GM23248 (cell line): Measurements from ENCODE around the gene CADPS2. TPM values are rescaled to one million over a fixed set of nuclear protein-coding genes. Genes with fewer than 3 reads are reported as not detected.

ENCODE experiments used
- DNase-seq: peaks from one replicate; pipeline ENCODE4 v3.0.0-alpha.2; 2015
- H2AFZ ChIP-seq: fragments of 200-600 bp; sonication (generic); 2 replicates; pipeline ENCODE4 v1.6.1; 2016; ENCODE audit warnings: antibody characterized with exemption
- H3F3A ChIP-seq: fragments of 200-600 bp; sonication (generic); 2 replicates; pipeline ENCODE4 v1.6.1; 2016; ENCODE audit warnings: mild to moderate bottlenecking, antibody characterized with exemption, mixed run types; ENCODE audit not compliant: insufficient read depth
- H3K27ac ChIP-seq: fragments of 200-600 bp; sonication (generic); 2 replicates; pipeline ENCODE4 v1.5.1; 2016; ENCODE audit warnings: mild to moderate bottlenecking
- H3K27me3 ChIP-seq: fragments of 200-600 bp; sonication (generic); replicated peaks from 2 replicates; pipeline ENCODE4 v1.6.1; 2016; ENCODE audit warnings: mild to moderate bottlenecking; ENCODE audit not compliant: insufficient read depth
- H3K36me3 ChIP-seq: fragments of 200-600 bp; sonication (generic); 2 replicates; pipeline ENCODE4 v1.6.1; 2016; ENCODE audit warnings: low read depth, mild to moderate bottlenecking
- H3K4me1 ChIP-seq: fragments of 200-600 bp; sonication (generic); 2 replicates; pipeline ENCODE4 v1.6.1; 2016; ENCODE audit warnings: mild to moderate bottlenecking; ENCODE audit not compliant: insufficient read depth
- H3K4me2 ChIP-seq: fragments of 200-600 bp; sonication (generic); one replicate; pipeline ENCODE4 v1.6.1; 2016; ENCODE audit warnings: mild to moderate bottlenecking; ENCODE audit not compliant: unreplicated experiment
- H3K4me3 ChIP-seq: fragments of 200-600 bp; sonication (generic); 2 replicates; pipeline ENCODE4 v1.5.1; 2016; ENCODE audit warnings: mild to moderate bottlenecking
- H3K79me2 ChIP-seq: fragments of 200-600 bp; sonication (generic); 2 replicates; pipeline ENCODE4 v1.6.1; 2016; ENCODE audit warnings: mild to moderate bottlenecking; ENCODE audit not compliant: insufficient read depth
- H3K9ac ChIP-seq: fragments of 200-600 bp; sonication (generic); 2 replicates; pipeline ENCODE4 v1.6.1; 2016; ENCODE audit warnings: mild to moderate bottlenecking
- H3K9me2 ChIP-seq: fragments of 200-600 bp; sonication (generic); 2 replicates; pipeline ENCODE4 v1.6.1; 2016; ENCODE audit warnings: mixed run types, mild to moderate bottlenecking, moderate library complexity; ENCODE audit not compliant: insufficient read depth
- H3K9me3 ChIP-seq: fragments of 200-600 bp; sonication (generic); one replicate; pipeline ENCODE4 v1.6.1; 2017; ENCODE audit warnings: low read depth
- H4K20me1 ChIP-seq: fragments of 200-600 bp; sonication (generic); 2 replicates; pipeline ENCODE4 v1.6.0; 2016; ENCODE audit not compliant: insufficient read depth
- EZH2 ChIP-seq: fragments of 200-600 bp; sonication (generic); IDR thresholded peaks from 2 replicates; pipeline ENCODE4 v1.6.1; 2018; ENCODE audit warnings: antibody characterized with exemption, mild to moderate bottlenecking; ENCODE audit not compliant: insufficient read depth, poor library complexity, severe bottlenecking
- EZH2phosphoT487 ChIP-seq: fragments of 200-600 bp; sonication (generic); IDR thresholded peaks from 2 replicates; pipeline ENCODE4 v1.6.1; 2018; ENCODE audit warnings: antibody characterized with exemption, moderate library complexity, mild to moderate bottlenecking, low read depth; ENCODE audit not compliant: insufficient read depth
- WGBS, 2 experiments: methylation state at CpG; one replicate each; pipeline ENCODE4 v1.1.6; 2015 to 2017; ENCODE audit warnings: low lambda C conversion rate in 2 of 2, low coverage in 1 of 2; ENCODE audit errors: missing lambda C conversion rate in 2 of 2; 5-methylcytosine and 5-hydroxymethylcytosine counted together
- in situ Hi-C: fragments of 300-500 bp; cut with MboI; formaldehyde crosslinking; loops from 2 replicates; pipeline ENCODE4 v1.15.0; 2020
- polyA plus RNA-seq: library from polyadenylated mRNA; unstranded; fragments of >200 nt; fragmentation: Nextera tagmentation; extraction: Ambion mirVana; gene quantifications from 2 replicates; pipeline ENCODE4 v1.2.1, GENCODE V29; 2016
- total RNA-seq: library from RNA; depleted of rRNA; stranded (reverse); fragments of >200 nt; shearing (Covaris generic); gene quantifications from 2 replicates; pipeline ENCODE4 v1.2.3, GENCODE V29; 2014

Gene CADPS2
- total and polyA plus RNA-seq, 2 experiments from 2014 or later: 0.06 to 0.43 TPM

GRCh38 chr7:122520971-122521555 lies 365.2 kb downstream of the CADPS2 start:
- Histone ChIP-seq H3F3A (no peaks in the 10 kb centered on the region), H3K4me2 (no peak overlapping the region), H3K36me3 (no peaks in the 10 kb centered on the region), H3K4me1 (no peaks in the 10 kb centered on the region), H3K9me3 (no peaks in the 10 kb centered on the region), H3K79me2 (no peaks in the 10 kb centered on the region), H3K27ac (no peak overlapping the region), H4K20me1 (no peaks in the 10 kb centered on the region), H3K9me2 (no peaks in the 10 kb centered on the region), H3K27me3 (no peaks in the 10 kb centered on the region), H3K9ac (no peak overlapping the region), H3K4me3 (no peak overlapping the region), H2AFZ (no peak overlapping the region)
- TF ChIP-seq EZH2: no peak
- TF ChIP-seq EZH2phosphoT487: no peak
- no peak for DNase-seq
- in situ Hi-C loops: no loop called here
- WGBS, 2 experiments: 44 to 48% methylated on average over 5 of the region's 5 CpGs

- H3K4me2 ChIP-seq: no peak overlapping the region
- in situ Hi-C loops: no loop called here
- H3K27ac ChIP-seq: no peak overlapping the region
- no peaks in the 10 kb centered on the region for H3K9me2 ChIP-seq
- H3K9me3 ChIP-seq: no peaks in the 10 kb centered on the region
- no peaks in the 10 kb centered on the region for H3K27me3 ChIP-seq
- no peaks in the 10 kb centered on the region for H3K36me3 ChIP-seq
- no peaks in the 10 kb centered on the region for H4K20me1 ChIP-seq
- no peaks in the 10 kb centered on the region for H3K4me1 ChIP-seq
- WGBS, 2 experiments: 48 to 52% methylated on average over 4 of the region's 4 CpGs
- no peaks in the 10 kb centered on the region for H3K79me2 ChIP-seq
- TF ChIP-seq EZH2phosphoT487 (no peak), EZH2 (no peak)
- H3K9ac ChIP-seq: no peak overlapping the region
- no peak for DNase-seq
- H3K4me3 ChIP-seq: no peak overlapping the region
- H3F3A ChIP-seq: no peaks in the 10 kb centered on the region
- H2AFZ ChIP-seq: no peak overlapping the region
Observed at GRCh38 chr7:122518488-122518887, 367.8 kb downstream of the CADPS2 start.

- H4K20me1 ChIP-seq: no peaks in the 10 kb centered on the region
- TF ChIP-seq EZH2phosphoT487: no peak
- TF ChIP-seq EZH2: no peak
- no peaks in the 10 kb centered on the region for H3K9me3 ChIP-seq
- no peak for DNase-seq
- no peaks in the 10 kb centered on the region for H3F3A ChIP-seq
- no peak overlapping the region for H3K4me2 ChIP-seq
- H3K27ac ChIP-seq: no peak overlapping the region
- no peaks in the 10 kb centered on the region for H3K36me3 ChIP-seq
- no peak overlapping the region for H3K4me3 ChIP-seq
- no peaks in the 10 kb centered on the region for H3K9me2 ChIP-seq
- H3K79me2 ChIP-seq: no peaks in the 10 kb centered on the region
- H3K9ac ChIP-seq: no peak overlapping the region
- no peaks in the 10 kb centered on the region for H3K4me1 ChIP-seq
- in situ Hi-C loops: no loop called here
- 55 to 56% methylated on average over 1 of the region's 1 CpG for WGBS, 2 experiments
- no peaks in the 10 kb centered on the region for H3K27me3 ChIP-seq
- H2AFZ ChIP-seq: no peak overlapping the region
Observed at GRCh38 chr7:122517576-122517975, 368.7 kb downstream of the CADPS2 start.

GRCh38 chr7:122515404-122515803 lies 370.9 kb downstream of the CADPS2 start:
- no peak for DNase-seq
- H3K27me3 ChIP-seq: no peaks in the 10 kb centered on the region
- no peak overlapping the region for H3K27ac ChIP-seq
- H3K36me3 ChIP-seq: no peaks in the 10 kb centered on the region
- 48 to 65% methylated on average over 1 of the region's 1 CpG for WGBS, 2 experiments
- no peaks in the 10 kb centered on the region for H3F3A ChIP-seq
- no peaks in the 10 kb centered on the region for H4K20me1 ChIP-seq
- H3K79me2 ChIP-seq: no peaks in the 10 kb centered on the region
- no peak overlapping the region for H2AFZ ChIP-seq
- no peaks in the 10 kb centered on the region for H3K9me3 ChIP-seq
- no peaks in the 10 kb centered on the region for H3K4me1 ChIP-seq
- H3K4me3 ChIP-seq: no peak overlapping the region
- no peak overlapping the region for H3K4me2 ChIP-seq
- no peaks in the 10 kb centered on the region for H3K9me2 ChIP-seq
- H3K9ac ChIP-seq: no peak overlapping the region
- TF ChIP-seq EZH2 (no peak), EZH2phosphoT487 (no peak)
- in situ Hi-C loops: no loop called here

GRCh38 chr7:122511268-122511667 lies 375.0 kb downstream of the CADPS2 start:
- no peak overlapping the region for H3K9ac ChIP-seq
- no peak overlapping the region for H3K27ac ChIP-seq
- H3K4me3 ChIP-seq: no peak overlapping the region
- no peak for TF ChIP-seq EZH2
- TF ChIP-seq EZH2phosphoT487: no peak
- no peak overlapping the region for H2AFZ ChIP-seq
- DNase-seq: no peak
- H3K79me2 ChIP-seq: no peaks in the 10 kb centered on the region
- no peaks in the 10 kb centered on the region for H4K20me1 ChIP-seq
- no peaks in the 10 kb centered on the region for H3K9me2 ChIP-seq
- H3K4me2 ChIP-seq: no peak overlapping the region
- 34 to 39% methylated on average over 2 of the region's 2 CpGs for WGBS, 2 experiments
- in situ Hi-C loops: no loop called here
- H3F3A ChIP-seq: no peaks in the 10 kb centered on the region
- no peaks in the 10 kb centered on the region for H3K36me3 ChIP-seq
- no peaks in the 10 kb centered on the region for H3K27me3 ChIP-seq
- no peaks in the 10 kb centered on the region for H3K4me1 ChIP-seq
- no peaks in the 10 kb centered on the region for H3K9me3 ChIP-seq
